IMR-90 (cell line): Measurements from ENCODE around the gene CHCT1. TPM values are rescaled to one million over a fixed set of nuclear protein-coding genes. Genes with fewer than 3 reads are reported as not detected.
A peak's percentile ranks its signal among the peaks of the same experiment; 100 is the strongest.
"Not testable (repeated sequence)": the region's sequence is repeated elsewhere in the genome, so short reads cannot be mapped to it uniquely, and the experiment has no call there.

ENCODE experiments used
- ATAC-seq: fragments of 200-7000 bp; cut with Tn5 transposase; 2 replicates; pipeline ENCODE4 v1.9.1; 2020; ENCODE audit warnings: low read depth, mild to moderate bottlenecking, moderate library complexity
- BruUV-seq: library from RNA; stranded (reverse); fragments of 400-500 nt; replicated peaks from 2 replicates; lab custom pipeline; 2021; lab: Mats Ljungman, UMichigan
- CTCF ChIA-PET: fragments of 300-600 bp; formaldehyde crosslinking; extraction: SDS; loops from one replicate; lab custom pipeline; 2021; ENCODE audit warnings: antibody characterized with exemption; lab: Yijun Ruan, JAX
- POLR2A ChIA-PET: fragments of 300-600 bp; sonication (Branson Sonifier 250); formaldehyde crosslinking; loops from one replicate; lab custom pipeline; 2022; ENCODE audit warnings: antibody characterized with exemption; ENCODE audit not compliant: unreplicated experiment; lab: Charles Lee
- DNase-seq: peaks from one replicate; pipeline ENCODE4 v3.0.0; 2013
- H2AFZ ChIP-seq: replicated peaks from 2 replicates; pipeline ENCODE3; 2013; ENCODE audit warnings: low read length, mild to moderate bottlenecking; ENCODE audit not compliant: poor library complexity
- H2AK5ac ChIP-seq: 2 replicates; pipeline ENCODE4 v1.6.1; 2013; ENCODE audit warnings: low read depth, low read length, inconsistent platforms
- H2AK9ac ChIP-seq: replicated peaks from 2 replicates; pipeline ENCODE3; 2013; ENCODE audit warnings: mild to moderate bottlenecking, low read depth, low read length, moderate library complexity; ENCODE audit not compliant: poor library complexity
- H2BK120ac ChIP-seq: 2 replicates; pipeline ENCODE4 v1.6.1; 2013; ENCODE audit warnings: low read depth, low read length, inconsistent platforms
- H2BK15ac ChIP-seq: 3 replicates; pipeline ENCODE4 v1.6.1; 2013; ENCODE audit warnings: low read depth, low read length, inconsistent platforms
- H2BK20ac ChIP-seq: 2 replicates; pipeline ENCODE4 v1.6.1; 2013; ENCODE audit warnings: low read depth, mild to moderate bottlenecking, inconsistent platforms, low read length, moderate library complexity
- H2BK5ac ChIP-seq: 2 replicates; pipeline ENCODE4 v1.6.1; 2013; ENCODE audit warnings: mild to moderate bottlenecking, low read depth, low read length, inconsistent platforms; ENCODE audit not compliant: poor library complexity, severe bottlenecking
- H3K14ac ChIP-seq: replicated peaks from 2 replicates; pipeline ENCODE4 v1.6.1; 2013; ENCODE audit warnings: low read depth, low read length, inconsistent platforms
- H3K18ac ChIP-seq: 2 replicates; pipeline ENCODE4 v1.6.1; 2013; ENCODE audit warnings: low read depth, low read length, control low read depth
- H3K23ac ChIP-seq: 2 replicates; pipeline ENCODE4 v1.6.1; 2013; ENCODE audit warnings: low read depth, low read length, inconsistent platforms
- H3K27ac ChIP-seq: 2 replicates; pipeline ENCODE4 v1.5.1; 2013; ENCODE audit warnings: mild to moderate bottlenecking, control low read depth, low read length; ENCODE audit not compliant: insufficient read depth
- H3K27me3 ChIP-seq: 2 replicates; pipeline ENCODE4 v1.6.1; 2013; ENCODE audit warnings: low read length; ENCODE audit not compliant: control insufficient read depth, insufficient read depth
- H3K36me3 ChIP-seq: 2 replicates; pipeline ENCODE4 v1.6.1; 2013; ENCODE audit warnings: low read length, mixed read lengths; ENCODE audit not compliant: control insufficient read depth, insufficient read depth
- H3K4ac ChIP-seq: 2 replicates; pipeline ENCODE4 v1.6.1; 2013; ENCODE audit warnings: low read depth, low read length, inconsistent platforms
- H3K4me1 ChIP-seq: 2 replicates; pipeline ENCODE4 v1.6.1; 2013; ENCODE audit warnings: low read length, mixed read lengths; ENCODE audit not compliant: control insufficient read depth, insufficient read depth
- H3K4me2 ChIP-seq: 2 replicates; pipeline ENCODE4 v1.6.1; 2013; ENCODE audit warnings: low read depth, mild to moderate bottlenecking, control low read depth, low read length, moderate library complexity
- H3K4me3 ChIP-seq: 2 replicates; pipeline ENCODE4 v1.5.1; 2013; ENCODE audit warnings: low read depth, mild to moderate bottlenecking, control low read depth, low read length, moderate library complexity; ENCODE audit not compliant: insufficient read depth
- H3K56ac ChIP-seq: 2 replicates; pipeline ENCODE4 v1.6.1; 2013; ENCODE audit warnings: low read length, inconsistent platforms; ENCODE audit not compliant: insufficient read depth; ENCODE audit errors: extremely low read depth
- H3K79me1 ChIP-seq, 2 experiments: 2 replicates each; pipeline ENCODE4 v1.6.1; 2013; ENCODE audit warnings: low read length in 2 of 2, inconsistent platforms in 1 of 2, low read depth in 1 of 2
- H3K9ac ChIP-seq: 2 replicates; pipeline ENCODE4 v1.6.1; 2013; ENCODE audit warnings: low read depth, low read length, control low read depth
- H3K9me1 ChIP-seq: 2 replicates; pipeline ENCODE4 v1.6.1; 2013; ENCODE audit warnings: low read length, inconsistent platforms; ENCODE audit not compliant: insufficient read depth
- H3K9me3 ChIP-seq: 2 replicates; pipeline ENCODE4 v1.6.1; 2013; ENCODE audit warnings: low read length; ENCODE audit not compliant: control insufficient read depth, insufficient read depth
- H4K20me1 ChIP-seq: 2 replicates; pipeline ENCODE4 v1.6.1; 2013; ENCODE audit warnings: low read length, inconsistent platforms; ENCODE audit not compliant: insufficient read depth
- H4K5ac ChIP-seq: 2 replicates; pipeline ENCODE4 v1.6.1; 2013; ENCODE audit warnings: mild to moderate bottlenecking, low read depth, low read length, control low read depth
- H4K8ac ChIP-seq, 2 experiments: 2 replicates each; pipeline ENCODE4 v1.6.1; 2013; ENCODE audit warnings: low read depth in 2 of 2, low read length in 2 of 2, control low read depth in 1 of 2, inconsistent platforms in 1 of 2
- H4K91ac ChIP-seq: 2 replicates; pipeline ENCODE4 v1.6.1; 2013; ENCODE audit warnings: low read depth, low read length, inconsistent platforms; ENCODE audit not compliant: insufficient read depth
- CEBPB ChIP-seq: IDR thresholded peaks from 2 replicates; pipeline ENCODE4 v1.6.1; 2012; ENCODE audit warnings: low read depth, low read length, improper control_type of control experiment
- MXI1 ChIP-seq: IDR thresholded peaks from 2 replicates; pipeline ENCODE4 v1.6.1; 2012; ENCODE audit warnings: low read depth, mild to moderate bottlenecking, low read length, moderate library complexity, borderline replicate concordance
- NFE2L2 ChIP-seq: fragments of 150-350 bp; IDR thresholded peaks from 2 replicates; pipeline ENCODE4 v1.6.1; 2016; ENCODE audit warnings: low read depth, mild to moderate bottlenecking, low read length
- WGBS, 2 experiments: methylation state at CpG; one replicate each; pipeline versions ENCODE4 v1.1.5 to v1.1.7; 2013; ENCODE audit warnings: missing lambda C conversion rate in 2 of 2; ENCODE audit not compliant: insufficient read length in 1 of 2; ENCODE audit errors: extremely low coverage in 2 of 2; 5-methylcytosine and 5-hydroxymethylcytosine counted together
- dilution Hi-C: fragments of 300-500 bp; cut with HindIII; formaldehyde crosslinking; loops from one replicate; pipeline ENCODE4 v1.14.3; 2018; ENCODE audit warnings: low sequenced_read_pairs; ENCODE audit not compliant: unreplicated experiment
- in situ Hi-C: fragments of 300-500 bp; cut with MboI; formaldehyde crosslinking; loops from 3 replicates; pipeline ENCODE4 v1.14.3; 2019; ENCODE audit warnings: low sequenced_read_pairs, inconsistent platforms, mixed read lengths
- intact Hi-C: fragments of 100-400 bp; cut with micrococcal nuclease; formaldehyde crosslinking; loops from 2 replicates; pipeline ENCODE4 v1.10.0; 2022
- polyA plus RNA-seq, 3 experiments: library from polyadenylated mRNA; depleted of rRNA; stranded (reverse); fragments of >200 nt; gene quantifications; 2 replicates each; pipeline ENCODE4 v1.2.3, GENCODE V29; 2012; ENCODE audit warnings: low replicate concordance in 1 of 3
- total RNA-seq: library from RNA; depleted of rRNA; stranded (reverse); fragments of >200 nt; gene quantifications from 2 replicates; pipeline ENCODE4 v1.2.3, GENCODE V29; 2012

CHCT1 gene
- total and polyA plus RNA-seq, 2 of the 4 experiments (the other 2 are of a cell fraction), result not detected

- no CpG with 5 or more reads among the region's 3 CpGs for WGBS, 2 experiments
- intact Hi-C loops, result no loop called here
Observed at GRCh38 chr17:60383379-60383778, 38.9 kb upstream of the CHCT1 start.

GRCh38 chr17:60384921-60385320, 37.4 kb upstream of the CHCT1 start:
- H4K5ac ChIP-seq, dilution Hi-C loops, DNase-seq, H2BK5ac ChIP-seq, H3K9me3 ChIP-seq, H2BK15ac ChIP-seq, H3K18ac ChIP-seq, H3K9ac ChIP-seq, H3K4me2 ChIP-seq, H3K4me3 ChIP-seq, H4K8ac ChIP-seq, H2AFZ ChIP-seq, H2AK9ac ChIP-seq, H3K27me3 ChIP-seq, POLR2A ChIA-PET, in situ Hi-C loops, H3K4ac ChIP-seq, H3K23ac ChIP-seq, H3K36me3 ChIP-seq, H4K91ac ChIP-seq, intact Hi-C loops, H2BK20ac ChIP-seq, H2BK120ac ChIP-seq, H3K27ac ChIP-seq, H3K56ac ChIP-seq, ATAC-seq, BruUV-seq, H3K14ac ChIP-seq: not testable (repeated sequence)
- H3K9me1 ChIP-seq, result peaks cover 11% of the 10 kb centered on the region
- peaks cover 22 to 66% of the 10 kb centered on the region in 2 experiments for H3K79me1 ChIP-seq
- CTCF ChIA-PET, result interaction anchor here (0.6 kb wide), 1 partner anchor 247 kb away, joined by 3 read pairs; no protein-coding TSS in a partner anchor
- H3K4me1 ChIP-seq, result peaks cover 11% of the 10 kb centered on the region
- H4K20me1 ChIP-seq, result peaks cover 61% of the 10 kb centered on the region
- peak overlapping the region; percentile 21; the same call in 1 of the 2 replicates for H2AK5ac ChIP-seq
- 96% methylated on average over 4 of the region's 7 CpGs; no CpG with 5 or more reads in 1 of the 2 experiments for WGBS, 2 experiments

More at GRCh38 chr17:60383379-60383778, 38.9 kb upstream of the CHCT1 start:
- Histone ChIP-seq H3K56ac (no peak overlapping the region), H4K91ac (no peak overlapping the region), H3K36me3 (no peaks in the 10 kb centered on the region), H3K27ac (no peak overlapping the region), H4K20me1 (peaks cover 52% of the 10 kb centered on the region), H2BK15ac (no peak overlapping the region), H2AK5ac (no peak overlapping the region), H3K4ac (no peak overlapping the region), H3K23ac (no peak overlapping the region), H3K9me3 (no peaks in the 10 kb centered on the region), H3K4me3 (no peak overlapping the region), H3K18ac (no peak overlapping the region), H3K14ac (no peak overlapping the region), H3K4me2 (no peak overlapping the region), H2AFZ (no peak overlapping the region), H3K27me3 (no peaks in the 10 kb centered on the region), H3K9me1 (peaks cover 11% of the 10 kb centered on the region), H3K9ac (no peak overlapping the region), H2BK5ac (no peak overlapping the region), H4K8ac (no peak overlapping the region), H2BK120ac (no peak overlapping the region), H3K4me1 (peaks cover 11% of the 10 kb centered on the region), H2AK9ac (no peak overlapping the region), H2BK20ac (no peak overlapping the region), H3K79me1 (peaks cover 22 to 60% of the 10 kb centered on the region in 2 experiments), H4K5ac (no peak overlapping the region)
- ChIA-PET CTCF (no interaction called here), POLR2A (interaction anchor here (0.7 kb wide), 1 partner anchor 144 kb away, joined by 6 read pairs; no protein-coding TSS in a partner anchor)
- no TSS peak for BruUV-seq
- ATAC-seq (no peak), DNase-seq (no peak)
- dilution Hi-C loops, result no loop called here
- TF ChIP-seq NFE2L2, result no peak
- peak; percentile 93 for TF ChIP-seq CEBPB
- TF ChIP-seq MXI1, result no peak
- in situ Hi-C loops, result no loop called here
